ENCODE measurements around the gene RCBTB2.

DNA sequence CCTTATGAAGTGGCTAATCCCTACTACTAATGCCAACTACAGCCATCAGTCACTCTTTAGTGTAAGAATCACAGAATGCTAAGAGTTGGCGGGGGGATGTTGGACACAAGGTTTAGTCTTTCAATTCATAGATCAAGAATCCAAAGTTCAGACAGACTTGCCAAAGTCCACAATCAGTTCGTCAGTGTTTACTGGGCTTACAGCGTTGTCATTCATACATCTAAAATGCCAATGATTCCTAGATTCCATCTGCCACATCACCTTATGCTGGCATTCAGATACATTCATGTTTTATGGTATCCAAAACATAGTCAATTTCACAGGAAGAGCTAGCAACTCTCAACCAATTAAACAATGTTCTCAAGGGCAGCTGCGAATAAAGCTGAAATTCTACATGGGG is 18.1 kb downstream of the RCBTB2 start:
- TF ChIP-seq, protein P1, sequence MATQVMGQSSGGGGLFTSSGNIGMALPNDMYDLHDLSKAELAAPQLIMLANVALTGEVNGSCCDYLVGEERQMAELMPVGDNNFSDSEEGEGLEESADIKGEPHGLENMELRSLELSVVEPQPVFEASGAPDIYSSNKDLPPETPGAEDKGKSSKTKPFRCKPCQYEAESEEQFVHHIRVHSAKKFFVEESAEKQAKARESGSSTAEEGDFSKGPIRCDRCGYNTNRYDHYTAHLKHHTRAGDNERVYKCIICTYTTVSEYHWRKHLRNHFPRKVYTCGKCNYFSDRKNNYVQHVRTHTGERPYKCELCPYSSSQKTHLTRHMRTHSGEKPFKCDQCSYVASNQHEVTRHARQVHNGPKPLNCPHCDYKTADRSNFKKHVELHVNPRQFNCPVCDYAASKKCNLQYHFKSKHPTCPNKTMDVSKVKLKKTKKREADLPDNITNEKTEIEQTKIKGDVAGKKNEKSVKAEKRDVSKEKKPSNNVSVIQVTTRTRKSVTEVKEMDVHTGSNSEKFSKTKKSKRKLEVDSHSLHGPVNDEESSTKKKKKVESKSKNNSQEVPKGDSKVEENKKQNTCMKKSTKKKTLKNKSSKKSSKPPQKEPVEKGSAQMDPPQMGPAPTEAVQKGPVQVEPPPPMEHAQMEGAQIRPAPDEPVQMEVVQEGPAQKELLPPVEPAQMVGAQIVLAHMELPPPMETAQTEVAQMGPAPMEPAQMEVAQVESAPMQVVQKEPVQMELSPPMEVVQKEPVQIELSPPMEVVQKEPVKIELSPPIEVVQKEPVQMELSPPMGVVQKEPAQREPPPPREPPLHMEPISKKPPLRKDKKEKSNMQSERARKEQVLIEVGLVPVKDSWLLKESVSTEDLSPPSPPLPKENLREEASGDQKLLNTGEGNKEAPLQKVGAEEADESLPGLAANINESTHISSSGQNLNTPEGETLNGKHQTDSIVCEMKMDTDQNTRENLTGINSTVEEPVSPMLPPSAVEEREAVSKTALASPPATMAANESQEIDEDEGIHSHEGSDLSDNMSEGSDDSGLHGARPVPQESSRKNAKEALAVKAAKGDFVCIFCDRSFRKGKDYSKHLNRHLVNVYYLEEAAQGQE (IDR thresholded peaks at IDR 0.05; ENCODE audit: low read depth) = no peak
- TF ChIP-seq TCF12 (IDR thresholded peaks at IDR 0.05; ENCODE audit: low read depth) (no peak), TAF1 (IDR thresholded peaks at IDR 0.05; ENCODE audit: low read depth) (no peak), YY1 (IDR thresholded peaks at IDR 0.05; ENCODE audit: low read depth) (no peak), RAD21 (IDR thresholded peaks at IDR 0.05; ENCODE audit: low read depth) (no peak), CREB1 (IDR thresholded peaks at IDR 0.05; ENCODE audit: low read depth) (no peak), EP300 (IDR thresholded peaks at IDR 0.05; ENCODE audit: borderline replicate concordance) (no peak), FOXM1 (IDR thresholded peaks at IDR 0.05; ENCODE audit: borderline replicate concordance, low read depth) (no peak)
- TF ChIP-seq, protein P2, sequence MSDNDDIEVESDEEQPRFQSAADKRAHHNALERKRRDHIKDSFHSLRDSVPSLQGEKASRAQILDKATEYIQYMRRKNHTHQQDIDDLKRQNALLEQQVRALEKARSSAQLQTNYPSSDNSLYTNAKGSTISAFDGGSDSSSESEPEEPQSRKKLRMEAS (IDR thresholded peaks at IDR 0.05) = no peak

All from Ishikawa (cell line).